ENCODE measurements around the gene ZNF491.
A peak's percentile ranks its signal among the peaks of the same experiment; 100 is the strongest.
"Not testable (repeated sequence)": the region's sequence is repeated elsewhere in the genome, so short reads cannot be mapped to it uniquely, and the experiment has no call there.

Gene ZNF491

DNA sequence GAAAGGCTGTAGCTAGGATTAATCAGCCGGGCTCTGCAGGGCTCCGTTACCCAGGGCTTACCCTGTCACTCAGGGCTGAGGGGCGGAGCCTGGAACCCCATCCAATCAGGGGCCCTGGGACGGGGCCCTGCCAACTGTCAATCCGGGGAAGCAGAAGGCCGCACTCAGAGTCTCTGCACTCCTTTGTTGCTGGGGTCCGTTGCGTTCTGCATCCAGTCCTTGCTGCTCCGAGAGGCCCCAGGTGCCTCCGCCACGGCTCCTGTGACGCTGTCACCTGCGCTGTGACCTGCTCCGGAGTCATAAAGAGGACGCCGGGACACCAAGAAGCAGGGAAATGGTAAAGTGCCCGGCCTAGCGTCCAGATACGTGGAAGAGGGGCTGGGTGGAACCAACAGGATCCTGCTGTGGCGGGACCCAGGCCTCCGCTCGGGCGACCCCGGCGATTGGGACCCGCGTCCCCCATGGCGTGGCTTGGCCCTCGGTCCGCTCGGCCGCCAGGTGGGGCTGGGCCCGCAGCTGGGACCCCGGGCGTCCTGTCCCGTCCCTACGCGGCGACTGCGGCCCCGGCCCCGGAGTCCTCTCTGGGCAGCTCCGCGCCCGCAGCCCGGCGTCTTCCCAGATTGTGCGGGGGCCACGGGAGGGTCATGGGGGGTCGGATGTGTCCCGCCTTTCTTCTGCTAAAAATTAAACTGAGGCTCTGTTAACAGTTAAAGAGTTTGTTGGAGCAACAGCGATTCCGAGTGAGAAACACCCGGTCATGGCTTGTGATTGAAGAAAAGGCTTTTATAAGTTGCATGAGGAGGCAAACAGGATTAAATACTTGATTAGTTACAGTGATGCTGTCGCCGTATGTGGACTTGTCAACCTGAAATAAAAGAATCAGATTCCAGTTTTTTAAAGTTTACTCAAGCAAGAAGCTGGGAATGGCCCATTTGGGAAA lies at the start of gene ZNF491:
TSS of gene ZNF491 (plus strand) at position 133 of the 940 bp plus-strand sequence. CDS start 7,431 bp downstream, outside the sequence.
- DNase-seq (ENCODE audit: low read depth in 2 of 2), result peak; percentile 68

DNA sequence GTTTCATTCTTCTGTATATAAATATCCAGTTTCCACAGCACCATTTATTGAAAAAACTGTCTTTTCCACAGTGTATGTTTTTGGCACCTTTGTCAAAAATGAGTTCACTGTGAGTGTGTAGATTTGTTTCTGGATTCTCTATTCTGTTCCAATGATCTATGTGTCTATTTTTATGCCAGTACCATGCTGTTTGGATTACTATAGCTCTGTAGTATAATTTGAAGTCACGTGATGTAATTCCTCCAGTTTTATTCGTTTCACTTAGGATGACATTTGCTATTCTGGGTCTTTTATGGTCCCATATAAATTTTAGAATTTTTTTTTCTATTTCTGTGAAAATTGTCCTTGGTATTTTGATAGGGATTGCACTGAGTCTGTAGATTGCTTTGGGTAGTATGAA lies 48.6 kb upstream of the ZNF491 start:
- no peak for DNase-seq (ENCODE audit: low read depth in 2 of 2)

GRCh38 chr19:11752244-11752736 lies 46.0 kb upstream of the ZNF491 start:
- no peak for DNase-seq (ENCODE audit: low read depth in 2 of 2)

- DNase-seq (ENCODE audit: low read depth in 2 of 2), result no peak
These were observed 43.7 kb upstream of the ZNF491 start for GRCh38 chr19:11754663-11755062.

DNA sequence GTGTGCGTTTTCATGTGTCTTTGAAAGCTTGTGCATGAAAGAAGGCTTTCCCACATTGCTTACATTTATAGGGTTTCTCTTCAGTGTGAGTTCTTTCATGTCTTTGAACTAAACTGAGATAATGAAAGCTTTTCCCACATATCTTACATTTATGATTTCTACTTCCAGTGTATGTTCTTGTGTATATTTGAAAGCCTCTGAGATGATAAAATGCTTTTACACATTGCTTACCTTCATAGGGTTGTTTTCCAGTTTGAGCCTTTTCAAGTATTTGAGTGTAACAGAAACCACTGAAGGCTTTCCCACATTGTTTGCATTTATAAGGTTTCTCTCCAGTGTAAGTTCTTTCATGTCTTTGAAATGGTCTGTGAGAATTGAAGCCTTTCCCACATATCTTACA lies 41.4 kb upstream of the ZNF491 start:
- DNase-seq (ENCODE audit: low read depth in 2 of 2), result no peak

- DNase-seq (ENCODE audit: low read depth in 2 of 2), result no peak
These were observed 38.5 kb upstream of the ZNF491 start for GRCh38 chr19:11759805-11760204.

- DNase-seq (ENCODE audit: low read depth in 2 of 2), result no peak
These were observed 35.2 kb upstream of the ZNF491 start for GRCh38 chr19:11763117-11763516.

GRCh38 chr19:11763611-11764010 lies 34.7 kb upstream of the ZNF491 start:
- no peak for DNase-seq (ENCODE audit: low read depth in 2 of 2)

DNA sequence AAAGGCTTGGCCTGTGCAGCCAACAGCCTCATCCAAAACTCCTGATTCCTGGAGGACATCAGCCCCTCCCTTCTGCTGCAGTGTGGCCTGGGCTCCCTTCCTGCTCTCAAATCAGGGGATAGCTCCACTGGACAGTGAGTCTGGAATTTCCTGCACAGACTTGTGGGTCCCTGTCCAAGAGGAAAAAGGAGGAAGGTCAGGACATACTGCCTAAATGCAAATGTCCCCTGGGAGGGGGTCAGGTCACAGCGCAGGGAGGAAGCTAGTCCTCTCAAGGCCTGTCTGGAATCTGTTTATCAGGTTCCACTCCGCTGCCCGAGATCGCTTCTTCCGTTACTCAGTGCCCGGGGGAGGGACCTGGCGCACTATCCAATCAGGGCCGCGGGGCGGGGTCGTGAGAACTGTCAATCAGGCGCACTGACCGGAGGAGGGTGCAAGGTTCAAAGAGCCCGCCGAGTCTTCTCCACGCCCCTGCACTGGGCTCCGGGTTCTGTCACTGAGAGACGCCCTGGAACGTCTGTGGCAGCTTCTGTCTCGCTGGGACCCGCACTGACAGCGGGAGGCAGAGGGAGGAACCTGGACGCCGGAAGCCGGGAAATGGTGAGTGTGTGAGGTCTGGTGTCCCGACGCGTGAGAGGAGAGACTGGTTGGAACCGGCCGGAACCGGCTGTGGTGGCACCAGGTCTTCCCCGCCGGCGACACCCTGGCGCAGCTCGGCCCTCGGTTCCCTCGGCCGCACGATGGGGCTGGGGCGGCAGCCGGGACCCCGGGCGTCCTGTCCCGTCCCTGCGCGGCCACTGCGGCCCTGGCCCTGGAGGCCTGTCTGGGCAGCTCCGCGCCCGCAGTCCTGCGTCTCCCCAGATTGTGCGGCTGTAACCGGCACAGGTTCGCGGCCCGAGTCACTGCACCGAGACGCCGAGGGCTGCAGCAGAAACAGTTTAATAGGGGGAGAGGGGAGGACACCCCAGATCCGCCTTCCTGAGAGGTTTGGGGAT lies 31.4 kb upstream of the ZNF491 start, which contains the start of gene ZNF441:
TSS of gene ZNF441 (plus strand) at position 404 of the 995 bp plus-strand sequence. CDS start at position 598, 194 bp downstream.
- DNase-seq (ENCODE audit: low read depth in 2 of 2), result peak; percentile 81 to 82

DNA sequence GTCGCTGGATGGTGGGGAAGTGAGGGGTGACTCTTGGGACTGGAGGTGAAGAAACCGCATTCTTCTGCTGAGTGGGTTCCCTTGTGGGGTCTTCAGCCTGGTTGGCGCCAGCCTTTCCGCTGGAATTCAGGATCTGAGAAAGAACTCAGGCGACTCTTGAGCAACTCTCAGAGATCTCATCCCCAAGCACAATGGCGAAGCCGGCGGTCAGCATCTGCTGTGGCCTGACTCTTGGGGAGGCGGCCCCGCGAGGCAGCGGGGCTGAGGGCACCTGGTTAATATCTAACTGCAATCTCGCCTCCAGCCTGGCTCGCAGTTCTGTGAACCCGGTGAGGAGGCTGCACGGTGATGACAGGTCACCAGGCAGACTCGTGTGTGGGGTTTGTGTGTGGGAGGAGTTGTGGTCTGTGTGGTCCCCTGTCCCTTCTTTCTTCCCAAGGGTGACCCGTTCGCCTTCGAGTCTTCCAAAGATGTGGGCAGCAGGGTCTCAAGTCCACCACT lies 30.6 kb upstream of the ZNF491 start:
- no peak for DNase-seq (ENCODE audit: low read depth in 2 of 2)

- no peak for DNase-seq (ENCODE audit: low read depth in 2 of 2)
These were observed 28.3 kb upstream of the ZNF491 start for GRCh38 chr19:11769995-11770394.

DNA sequence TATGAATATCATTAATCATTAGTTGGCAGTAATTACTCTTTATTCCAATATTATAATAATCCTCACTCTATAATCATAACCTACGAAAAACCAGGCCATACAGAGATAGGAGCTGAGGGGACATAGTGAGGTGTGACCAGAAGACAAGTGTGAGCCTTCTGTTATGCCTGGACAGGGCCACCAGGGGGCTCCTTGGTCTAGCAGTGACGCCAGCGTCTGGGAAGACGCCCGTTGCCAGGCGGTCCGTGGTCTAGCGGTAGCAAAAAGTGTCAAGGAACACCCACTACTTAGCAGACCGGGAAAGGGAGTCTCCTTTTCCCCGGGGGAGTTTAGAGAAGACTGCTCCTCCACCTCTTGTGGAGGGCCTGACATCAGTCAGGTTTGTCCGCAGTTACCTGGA lies 26.8 kb upstream of the ZNF491 start:
- DNase-seq (ENCODE audit: low read depth in 2 of 2), result not testable (repeated sequence)

- DNase-seq (ENCODE audit: low read depth in 2 of 2), result not testable (repeated sequence)
These were observed 21.7 kb upstream of the ZNF491 start for GRCh38 chr19:11776669-11777068.

DNA sequence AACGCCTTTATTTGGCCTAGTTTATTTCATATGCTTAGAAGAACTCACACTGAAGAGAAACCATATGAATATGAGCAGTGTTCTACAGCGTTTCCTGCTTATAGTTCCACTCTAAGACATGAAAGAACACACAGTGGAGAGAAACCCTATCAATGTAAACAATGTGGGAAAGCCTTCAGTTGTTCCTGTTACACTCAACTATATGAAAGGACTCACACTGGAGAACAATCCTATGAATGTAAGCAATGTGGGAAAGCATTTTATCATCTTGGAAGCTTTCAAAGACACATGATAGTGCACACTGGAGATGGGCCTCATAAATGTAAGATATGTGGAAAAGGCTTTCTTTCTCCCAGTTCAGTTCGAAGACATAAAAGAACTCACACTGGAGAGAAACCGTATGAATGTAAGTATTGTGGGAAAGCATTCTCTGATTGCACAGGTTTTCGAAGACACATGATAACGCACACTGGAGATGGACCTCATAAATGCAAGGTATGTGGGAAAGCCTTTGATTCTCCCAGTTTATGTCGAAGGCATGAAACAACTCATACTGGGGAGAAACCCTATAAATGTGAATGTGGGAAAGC lies 17.8 kb upstream of the ZNF491 start:
- no peak for DNase-seq (ENCODE audit: low read depth in 2 of 2)

DNA sequence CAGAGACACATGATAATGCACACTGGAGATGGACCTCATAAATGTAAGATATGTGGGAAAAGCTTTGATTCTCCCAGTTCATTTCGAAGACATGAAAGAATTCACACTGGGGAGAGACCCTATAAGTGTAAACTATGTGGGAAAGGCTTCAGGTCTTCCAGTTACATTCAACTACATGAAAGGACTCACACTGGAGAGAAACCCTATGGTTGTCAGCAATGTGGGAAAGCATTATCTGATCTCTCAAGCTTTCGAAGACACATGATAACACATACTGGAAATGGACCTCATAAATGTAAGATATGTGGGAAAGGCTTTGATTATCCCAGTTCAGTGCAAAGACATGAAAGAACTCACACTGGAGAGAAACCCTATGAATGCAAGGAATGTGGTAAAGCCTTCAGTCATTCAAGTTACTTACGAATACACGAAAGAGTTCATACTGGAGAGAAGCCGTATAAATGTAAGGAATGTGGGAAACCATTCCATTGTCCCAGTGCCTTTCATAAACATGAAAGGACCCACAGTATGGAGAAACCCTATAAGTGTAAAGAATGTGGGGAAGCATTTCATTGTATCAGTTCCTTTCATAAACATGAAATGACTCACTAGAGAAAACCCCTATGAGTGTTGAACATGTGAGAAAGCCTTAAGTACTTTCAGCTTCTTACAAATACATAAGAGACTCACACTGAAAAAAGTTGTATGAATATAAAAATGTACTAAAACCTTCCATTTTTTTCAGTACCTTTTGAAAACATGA lies 16.8 kb upstream of the ZNF491 start:
- no peak for DNase-seq (ENCODE audit: low read depth in 2 of 2)

DNA sequence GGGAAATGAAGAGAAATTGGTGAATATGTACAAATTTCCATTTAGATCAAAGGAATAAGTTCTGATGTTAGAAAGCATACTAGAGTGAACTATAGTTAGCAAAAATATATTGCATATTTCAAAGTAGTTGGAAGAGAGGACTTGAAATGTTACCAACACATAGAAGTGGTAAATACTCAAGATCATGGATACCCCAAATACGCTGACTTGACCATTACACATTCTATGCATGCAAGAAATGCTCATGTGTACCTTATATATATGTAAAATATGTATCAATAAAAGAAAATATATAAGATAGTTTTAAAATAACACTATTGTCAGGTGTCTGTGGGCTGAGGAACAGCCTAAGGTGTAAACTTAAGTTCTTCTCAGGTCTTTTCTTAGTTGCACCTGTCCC lies 14.6 kb upstream of the ZNF491 start:
- DNase-seq (ENCODE audit: low read depth in 2 of 2), result no peak

DNA sequence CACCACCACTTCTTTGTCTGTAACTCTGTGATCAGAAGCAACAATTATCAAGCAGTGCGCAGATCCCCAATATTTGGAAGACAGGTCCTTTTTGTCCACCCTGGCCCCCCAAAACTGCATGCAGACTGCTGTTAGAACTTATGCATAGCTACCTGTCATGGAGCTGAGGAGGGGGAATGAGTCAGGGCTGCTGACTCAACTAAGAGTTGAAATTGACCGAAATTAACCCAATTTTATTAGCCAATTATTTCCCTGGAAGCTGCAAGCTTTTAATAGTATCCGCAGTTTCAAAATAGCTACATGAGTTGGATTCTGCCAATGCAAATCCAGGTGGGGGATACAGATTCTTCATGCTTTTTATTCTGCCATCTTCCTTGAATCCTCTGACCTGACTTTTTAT lies 14.0 kb upstream of the ZNF491 start:
- DNase-seq (ENCODE audit: low read depth in 2 of 2), result no peak

- no peak for DNase-seq (ENCODE audit: low read depth in 2 of 2)
These were observed 10.8 kb upstream of the ZNF491 start for GRCh38 chr19:11787536-11787935.

DNA sequence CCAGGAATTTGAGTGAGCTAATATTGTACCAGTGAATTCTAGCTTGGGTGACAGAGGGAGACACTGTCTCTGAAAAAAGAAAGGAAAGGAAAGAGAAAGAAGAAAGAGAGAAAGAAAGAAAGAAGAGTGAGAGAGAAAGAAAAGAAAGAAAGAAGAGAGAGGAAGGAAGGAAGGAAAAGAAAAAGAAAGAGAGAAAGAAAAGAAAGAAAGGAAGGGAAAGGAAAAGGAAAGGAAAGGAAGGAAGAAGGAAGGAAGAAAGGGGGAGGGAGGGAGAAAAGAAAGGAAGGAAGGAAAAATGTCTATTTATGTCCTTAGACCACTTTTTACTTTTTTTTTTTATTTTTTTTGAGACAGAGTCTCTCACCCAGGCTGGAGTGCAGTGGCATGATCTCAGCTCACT lies 5.4 kb upstream of the ZNF491 start:
- DNase-seq (ENCODE audit: low read depth in 2 of 2), result no peak

DNA sequence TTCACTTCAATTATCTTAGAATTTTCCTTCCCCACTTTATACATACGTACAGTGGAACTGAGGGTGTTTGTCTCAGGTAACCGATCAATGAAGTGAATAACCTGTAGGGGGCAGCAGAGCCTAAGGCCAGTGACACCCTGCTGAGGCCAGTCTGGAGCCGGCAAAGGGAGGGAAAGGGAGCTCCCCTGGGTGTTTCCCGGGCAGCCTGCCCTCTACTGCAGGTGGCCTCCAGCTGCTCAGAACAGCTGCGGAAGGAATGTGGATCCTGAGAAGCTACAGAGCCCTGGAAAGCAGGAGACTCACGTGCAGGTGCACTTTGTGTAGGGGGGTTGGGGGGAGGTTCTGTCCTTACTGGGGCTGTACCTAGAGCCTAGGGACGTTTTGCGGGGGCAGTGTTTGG lies 832 bp upstream of the ZNF491 start:
- peak; percentile 72 to 77 for DNase-seq (ENCODE audit: low read depth in 2 of 2)
